CD14-positive monocyte (primary cell): ENCODE results near the gene CROCC. TPM values are rescaled to one million over a fixed set of nuclear protein-coding genes. Genes with fewer than 3 reads are reported as not detected.

Experiments
- DNase-seq, 3 donors: peaks; one replicate each; pipeline ENCODE4 v3.0.0-alpha.2; 2011 to 2022
- H2AFZ ChIP-seq: 2 replicates; pipeline ENCODE4 v1.6.0; 2012; ENCODE audit warnings: mild to moderate bottlenecking, low read depth, low read length, inconsistent platforms; ENCODE audit not compliant: insufficient read depth, poor library complexity, severe bottlenecking
- H3K27ac ChIP-seq, 2 donors: 1 replicate in 1 of 2; 2 replicates in 1 of 2; pipeline ENCODE4 v1.5.1; 2012 to 2013; ENCODE audit warnings: low read length in 2 of 2, control low read depth in 1 of 2, inconsistent platforms in 1 of 2, low read depth in 1 of 2, mild to moderate bottlenecking in 1 of 2
- H3K27me3 ChIP-seq, 2 donors: one replicate each; pipeline versions ENCODE4 v1.6.0 to v1.6.1; 2011 to 2013; ENCODE audit warnings: low read length in 2 of 2; ENCODE audit not compliant: control insufficient read depth in 2 of 2, insufficient read depth in 2 of 2
- H3K36me3 ChIP-seq, 2 donors: replicated peaks in 1 of 2; 1 replicate in 1 of 2; 2 replicates in 1 of 2; pipeline versions ENCODE4 v1.5.1 to v1.6.1; 2012 to 2013; ENCODE audit warnings: low read length in 2 of 2, control low read depth in 1 of 2, inconsistent platforms in 1 of 2, mild to moderate bottlenecking in 1 of 2; ENCODE audit not compliant: insufficient read depth in 2 of 2, control insufficient read depth in 1 of 2
- H3K4me1 ChIP-seq, 2 donors: 1 replicate in 1 of 2; 2 replicates in 1 of 2; pipeline versions ENCODE4 v1.5.1 to v1.6.1; 2012 to 2013; ENCODE audit warnings: low read length in 2 of 2, control low read depth in 1 of 2, inconsistent platforms in 1 of 2, mild to moderate bottlenecking in 1 of 2, moderate library complexity in 1 of 2; ENCODE audit not compliant: insufficient read depth in 2 of 2, control insufficient read depth in 1 of 2
- H3K4me2 ChIP-seq: replicated peaks from 2 replicates; pipeline ENCODE3; 2012; ENCODE audit warnings: low read length, moderate library complexity, mild to moderate bottlenecking; ENCODE audit not compliant: poor library complexity, severe bottlenecking; ENCODE audit errors: extremely low read depth
- H3K4me3 ChIP-seq, 3 experiments: fragments of 200-600 bp in 1 of 3; sonication (generic) in 1 of 3; replicated peaks in 1 of 3; 1 replicate in 2 of 3; 2 replicates in 1 of 3; pipeline ENCODE4 v1.5.1; 2011 to 2013; ENCODE audit warnings: low read length in 3 of 3, mild to moderate bottlenecking in 3 of 3, control low read depth in 2 of 3, low read depth in 2 of 3, inconsistent platforms in 1 of 3, moderate library complexity in 1 of 3
- H3K79me2 ChIP-seq: 2 replicates; pipeline ENCODE4 v1.6.0; 2012; ENCODE audit warnings: mild to moderate bottlenecking, control low read depth, inconsistent platforms, low read length, moderate library complexity; ENCODE audit not compliant: insufficient read depth
- H3K9ac ChIP-seq: 2 replicates; pipeline ENCODE4 v1.6.0; 2017; ENCODE audit warnings: low read length, mild to moderate bottlenecking; ENCODE audit not compliant: insufficient read depth, poor library complexity, severe bottlenecking
- H3K9me3 ChIP-seq, 2 donors: replicated peaks in 1 of 2; 1 replicate in 1 of 2; 2 replicates in 1 of 2; pipeline versions ENCODE4 v1.5.1 to v1.6.1; 2012 to 2013; ENCODE audit warnings: low read length in 2 of 2, control low read depth in 1 of 2; ENCODE audit not compliant: control insufficient read depth in 1 of 2, insufficient read depth in 1 of 2
- H4K20me1 ChIP-seq: 2 replicates; pipeline ENCODE4 v1.6.0; 2012; ENCODE audit warnings: mild to moderate bottlenecking, low read length, control low read depth, moderate library complexity; ENCODE audit not compliant: insufficient read depth
- H3K27ac Mint-ChIP-seq, 7 donors: one replicate each; pipeline ENCODE4 v1.8.0; 2020; ENCODE audit warnings: mild to moderate bottlenecking in 7 of 7, mixed read lengths in 7 of 7, moderate library complexity in 6 of 7, inconsistent platforms in 2 of 7
- H3K27me3 Mint-ChIP-seq, 3 donors: one replicate each; pipeline ENCODE4 v1.8.0; 2021 to 2022; ENCODE audit warnings: low read depth in 3 of 3, mild to moderate bottlenecking in 3 of 3, mixed read lengths in 3 of 3, moderate library complexity in 3 of 3, inconsistent platforms in 1 of 3
- H3K36me3 Mint-ChIP-seq, 2 donors: one replicate each; pipeline ENCODE4 v1.8.0; 2020; ENCODE audit warnings: mixed read lengths in 2 of 2, inconsistent platforms in 1 of 2, mild to moderate bottlenecking in 1 of 2
- H3K4me1 Mint-ChIP-seq: one replicate; pipeline ENCODE4 v1.8.0; 2020; ENCODE audit warnings: mild to moderate bottlenecking, mixed read lengths
- H3K4me3 Mint-ChIP-seq, 2 donors: one replicate each; pipeline ENCODE4 v1.8.0; 2020; ENCODE audit warnings: mild to moderate bottlenecking in 2 of 2, mixed read lengths in 2 of 2, moderate library complexity in 1 of 2
- H3K9me3 Mint-ChIP-seq, 7 donors: one replicate each; pipeline ENCODE4 v1.8.0; 2020 to 2022; ENCODE audit warnings: mixed read lengths in 7 of 7, mild to moderate bottlenecking in 6 of 7, moderate library complexity in 6 of 7, inconsistent platforms in 2 of 7
- WGBS: methylation state at CpG from one replicate; pipeline ENCODE4 v1.1.5; 2013; ENCODE audit warnings: missing lambda C conversion rate; ENCODE audit not compliant: insufficient coverage; 5-methylcytosine and 5-hydroxymethylcytosine counted together
- intact Hi-C, 2 donors: fragments of 100-400 bp; cut with micrococcal nuclease; formaldehyde crosslinking; loops; one replicate each; pipeline versions ENCODE4 v1.15.0 to v1.15.1; 2023
- polyA plus RNA-seq, 3 donors: library from polyadenylated mRNA; depleted of rRNA in 1 of 3; unstranded in 2 of 3; stranded (reverse) in 1 of 3; fragments of 300-500 nt in 2 of 3; fragments of >200 nt in 1 of 3; fragmentation: Illumina TruSeq in 2 of 3; gene quantifications; 1 replicate in 2 of 3; 2 replicates in 1 of 3; pipeline ENCODE4 v1.2.3, GENCODE V29; 2012 to 2021
- TF ChIP-seq, protein P1 (sequence below): fragments of 200-600 bp; IDR thresholded peaks from one replicate; pipeline ENCODE4 v1.8.0; 2022; ENCODE audit warnings: antibody characterized with exemption, mild to moderate bottlenecking

The CROCC gene
- polyA plus RNA-seq, 3 donors = 0.21 to 46.1 (median 0.69) TPM

- Mint-ChIP-seq H3K27ac (peak overlapping the region in 1 of 7 donors; percentile 7), H3K4me1 (peaks cover 18% of the 10 kb centered on the region), H3K36me3 (no peaks in the 10 kb centered on the region), H3K9me3 (peaks cover 0 to 3% (median 0%) of the 10 kb centered on the region in 7 donors), H3K27me3 (peaks cover 0 to 6% (median 2%) of the 10 kb centered on the region in 3 donors), H3K4me3 (no peak overlapping the region)
- peak overlapping the region; percentile 87 to 99 for H3K27ac ChIP-seq
- H3K4me2 ChIP-seq = no peak overlapping the region
- H3K36me3 ChIP-seq = no peaks in the 10 kb centered on the region
- TF ChIP-seq, protein P1, sequence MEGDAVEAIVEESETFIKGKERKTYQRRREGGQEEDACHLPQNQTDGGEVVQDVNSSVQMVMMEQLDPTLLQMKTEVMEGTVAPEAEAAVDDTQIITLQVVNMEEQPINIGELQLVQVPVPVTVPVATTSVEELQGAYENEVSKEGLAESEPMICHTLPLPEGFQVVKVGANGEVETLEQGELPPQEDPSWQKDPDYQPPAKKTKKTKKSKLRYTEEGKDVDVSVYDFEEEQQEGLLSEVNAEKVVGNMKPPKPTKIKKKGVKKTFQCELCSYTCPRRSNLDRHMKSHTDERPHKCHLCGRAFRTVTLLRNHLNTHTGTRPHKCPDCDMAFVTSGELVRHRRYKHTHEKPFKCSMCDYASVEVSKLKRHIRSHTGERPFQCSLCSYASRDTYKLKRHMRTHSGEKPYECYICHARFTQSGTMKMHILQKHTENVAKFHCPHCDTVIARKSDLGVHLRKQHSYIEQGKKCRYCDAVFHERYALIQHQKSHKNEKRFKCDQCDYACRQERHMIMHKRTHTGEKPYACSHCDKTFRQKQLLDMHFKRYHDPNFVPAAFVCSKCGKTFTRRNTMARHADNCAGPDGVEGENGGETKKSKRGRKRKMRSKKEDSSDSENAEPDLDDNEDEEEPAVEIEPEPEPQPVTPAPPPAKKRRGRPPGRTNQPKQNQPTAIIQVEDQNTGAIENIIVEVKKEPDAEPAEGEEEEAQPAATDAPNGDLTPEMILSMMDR = no peak
- H3K9ac ChIP-seq = no peak overlapping the region
- H3K4me3 ChIP-seq = peak overlapping the region in 1 of 3 experiments; percentile 10
- H3K9me3 ChIP-seq = peaks cover 0 to 3% of the 10 kb centered on the region in 2 donors
- no peaks in the 10 kb centered on the region for H3K79me2 ChIP-seq
- H4K20me1 ChIP-seq = no peaks in the 10 kb centered on the region
- H3K27me3 ChIP-seq = no peaks in the 10 kb centered on the region
- DNase-seq = no peak
- H2AFZ ChIP-seq = no peak overlapping the region
- WGBS = 91% methylated on average over 9 of the region's 11 CpGs
- intact Hi-C loops = loop anchor here in 1 of 2 donors (10.0 kb wide), 1 partner anchor 261 kb away; no protein-coding TSS in a partner anchor
- H3K4me1 ChIP-seq = peaks cover 22 to 40% of the 10 kb centered on the region in 2 donors
Measured at GRCh38 chr1:16905868-16906702, 15.6 kb upstream of the CROCC start.

GRCh38 chr1:16906873-16907272 lies 14.9 kb upstream of the CROCC start:
- H3K27me3 Mint-ChIP-seq = peaks cover 0 to 6% (median 2%) of the 10 kb centered on the region in 3 donors
- no peak for DNase-seq
- Histone ChIP-seq H4K20me1 (no peaks in the 10 kb centered on the region), H3K4me2 (no peak overlapping the region), H3K27ac (no peak overlapping the region), H2AFZ (no peak overlapping the region), H3K4me1 (peaks cover 24 to 43% of the 10 kb centered on the region in 2 donors), H3K36me3 (no peaks in the 10 kb centered on the region), H3K27me3 (no peaks in the 10 kb centered on the region), H3K9me3 (peaks cover 0 to 3% of the 10 kb centered on the region in 2 donors), H3K79me2 (no peaks in the 10 kb centered on the region), H3K9ac (no peak overlapping the region), H3K4me3 (no peak overlapping the region)
- no peaks in the 10 kb centered on the region for H3K36me3 Mint-ChIP-seq
- TF ChIP-seq, protein P1 = no peak
- H3K9me3 Mint-ChIP-seq = peaks cover 0 to 3% (median 0%) of the 10 kb centered on the region in 7 donors
- intact Hi-C loops = loop anchor here in 1 of 2 donors (10.0 kb wide), 1 partner anchor 262 kb away; no protein-coding TSS in a partner anchor
- H3K27ac Mint-ChIP-seq = peak overlapping the region in 1 of 7 donors; percentile 46
- no peak overlapping the region for H3K4me3 Mint-ChIP-seq
- peaks cover 16% of the 10 kb centered on the region for H3K4me1 Mint-ChIP-seq
- WGBS = 92% methylated on average over 2 of the region's 4 CpGs
